Jurkat, Clone E6-1 (cell line): ENCODE data around the gene SYK.

Source experiments
- DNase-seq: peaks from one replicate; pipeline ENCODE4 v3.0.0-alpha.2; 2011; ENCODE audit warnings: low read depth, low spot score
- H3K4me3 ChIP-seq: 2 replicates; pipeline ENCODE4 v1.5.1; 2011; ENCODE audit warnings: mild to moderate bottlenecking, low read length, control low read depth, moderate library complexity

Gene SYK

DNA sequence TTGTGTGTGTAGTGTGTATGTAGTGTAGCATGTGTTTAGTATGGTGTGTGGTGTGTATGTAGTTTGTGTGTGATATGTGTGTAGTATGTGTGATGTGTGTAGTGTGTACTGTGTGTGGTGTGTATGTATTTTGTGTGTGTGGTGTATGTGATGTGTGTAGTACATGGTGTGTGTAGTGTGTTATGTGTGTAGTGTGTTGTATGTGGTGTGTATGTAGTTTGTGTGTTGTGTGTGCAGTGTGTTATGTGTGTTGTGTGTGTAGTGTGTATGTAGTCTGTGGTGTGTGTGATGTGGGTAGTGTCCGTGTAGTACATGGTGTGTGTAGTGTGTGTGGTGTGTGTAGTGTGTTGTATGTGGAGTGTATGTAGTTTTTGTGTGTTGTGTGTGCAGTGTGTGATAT, 40.0 kb downstream of the SYK start:
- no peak for DNase-seq
- H3K4me3 ChIP-seq, result no peak overlapping the region

DNA sequence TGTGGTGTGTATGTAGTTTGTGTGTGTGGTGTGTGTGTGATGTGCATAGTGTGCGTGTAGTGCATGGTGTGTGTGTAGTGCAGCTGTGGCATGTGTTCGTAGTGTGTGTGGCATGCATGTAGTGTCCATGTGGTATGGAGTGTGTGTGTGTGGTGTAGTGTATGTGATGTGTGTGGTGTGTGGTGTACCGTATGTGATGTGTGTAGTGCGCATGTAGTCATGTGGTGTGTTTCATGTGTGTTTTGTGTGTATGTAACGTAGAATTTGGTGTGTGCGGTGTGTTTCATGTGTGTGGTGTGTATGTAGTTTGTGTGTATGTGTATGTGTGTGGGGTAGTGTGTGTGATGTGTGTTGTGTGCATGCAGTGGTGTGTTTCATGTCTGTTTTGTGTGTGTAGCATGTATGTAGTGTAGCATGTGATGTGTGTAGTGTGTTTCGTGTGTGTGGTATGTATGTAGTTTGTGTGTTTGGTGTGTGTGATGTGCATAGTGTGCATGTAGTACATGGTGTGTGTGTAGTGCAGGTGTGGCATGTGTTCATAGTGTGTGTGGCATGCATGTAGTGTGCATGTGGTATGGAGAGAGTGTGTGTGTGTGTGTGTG, 40.7 kb downstream of the SYK start:
- H3K4me3 ChIP-seq, result no peak overlapping the region

DNA sequence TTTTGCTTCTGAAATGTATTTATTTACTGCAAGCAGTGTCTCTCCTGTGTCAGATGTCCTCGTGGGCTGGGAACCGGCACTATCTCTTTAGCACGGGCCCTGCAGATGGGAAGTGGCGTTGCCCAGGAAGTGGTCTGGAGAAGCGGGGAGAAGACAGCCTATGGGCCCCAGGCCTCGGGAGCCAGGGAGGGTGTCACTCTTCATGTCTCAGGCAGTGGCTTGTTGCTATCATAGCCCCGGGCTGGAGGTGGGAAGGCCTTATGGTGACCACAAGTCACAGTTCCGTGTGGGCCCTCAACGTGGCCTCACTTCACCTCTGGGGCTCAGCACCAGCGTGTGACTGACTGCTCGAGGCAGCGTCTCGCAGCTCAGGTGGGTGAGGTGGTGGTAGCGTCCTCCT, 41.4 kb downstream of the SYK start:
- DNase-seq, result peak; percentile 59
- no peak overlapping the region for H3K4me3 ChIP-seq

More for the DNA sequence above, 40.7 kb downstream of the SYK start:
- no peak for DNase-seq

DNA sequence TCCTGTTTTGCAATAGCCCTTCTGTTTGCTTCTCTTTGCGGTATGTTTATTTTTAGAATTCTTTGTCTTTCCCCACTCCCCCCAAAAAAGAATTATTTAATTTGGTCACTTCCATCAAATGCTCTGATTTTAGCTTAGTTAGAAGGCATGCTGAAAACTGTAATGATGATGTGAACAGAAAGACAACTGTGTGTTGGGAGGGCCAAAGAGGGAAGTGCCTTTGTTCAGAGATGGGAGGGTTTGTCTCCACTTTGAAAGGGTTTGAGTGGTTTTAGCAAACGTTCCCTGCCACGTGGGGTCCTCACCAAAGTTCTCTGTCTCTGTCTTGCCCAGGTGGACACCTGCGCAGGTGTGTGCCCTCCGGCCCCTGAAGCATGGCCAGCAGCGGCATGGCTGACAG, 41.9 kb downstream of the SYK start:
- DNase-seq, result no peak
- no peak overlapping the region for H3K4me3 ChIP-seq

DNA sequence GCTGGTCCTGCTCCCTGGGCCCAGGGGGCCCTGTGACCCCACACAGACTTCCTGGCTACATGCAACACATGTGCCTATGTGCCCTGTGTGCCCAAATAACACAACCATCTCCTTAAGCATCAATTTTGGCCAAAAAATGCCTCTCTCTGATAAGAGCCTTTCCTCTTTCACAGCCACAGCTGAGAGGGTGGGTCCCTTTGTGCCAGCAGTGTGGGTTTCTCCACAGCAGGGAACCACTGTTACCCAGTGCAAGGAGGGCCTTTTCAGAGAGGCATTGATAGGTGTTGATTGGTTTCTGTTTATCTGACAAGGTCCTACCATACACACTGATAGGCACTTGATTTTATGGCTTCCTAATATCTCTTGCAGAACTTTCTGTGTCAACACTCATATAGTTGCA, 42.7 kb downstream of the SYK start:
- no peak for DNase-seq
- H3K4me3 ChIP-seq, result no peak overlapping the region

DNA sequence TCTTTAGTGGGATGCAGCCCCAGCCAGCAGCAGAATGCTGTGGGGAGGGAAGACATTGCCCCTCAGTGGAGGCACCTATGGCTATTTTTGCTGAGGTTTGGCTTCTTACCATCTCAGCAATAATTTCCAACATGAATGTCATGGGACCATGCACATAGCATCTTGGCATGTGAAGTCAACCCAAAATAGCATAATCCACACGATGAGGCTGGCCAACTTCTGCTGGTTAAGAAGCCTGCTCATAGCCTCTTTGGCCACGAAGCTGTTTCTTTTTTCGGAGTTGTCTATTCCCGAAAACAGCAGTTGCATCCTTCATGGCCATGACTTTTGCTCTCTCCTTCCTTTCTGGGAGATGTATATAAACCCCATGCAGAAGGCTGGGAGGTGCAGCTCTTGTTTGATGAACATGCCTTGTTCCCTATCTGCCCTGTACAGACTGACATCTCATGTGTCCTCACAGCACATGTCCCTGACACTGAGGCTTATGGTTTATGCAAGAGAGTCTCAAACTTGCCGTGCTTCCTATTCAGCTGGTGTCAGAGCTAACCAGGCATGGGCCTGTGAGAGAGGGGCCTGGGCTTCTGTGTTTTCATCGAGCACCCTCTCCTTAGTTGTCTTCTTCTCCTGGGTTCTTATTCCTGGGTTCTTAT, 45.3 kb downstream of the SYK start:
- no peak overlapping the region for H3K4me3 ChIP-seq
- no peak for DNase-seq

DNA sequence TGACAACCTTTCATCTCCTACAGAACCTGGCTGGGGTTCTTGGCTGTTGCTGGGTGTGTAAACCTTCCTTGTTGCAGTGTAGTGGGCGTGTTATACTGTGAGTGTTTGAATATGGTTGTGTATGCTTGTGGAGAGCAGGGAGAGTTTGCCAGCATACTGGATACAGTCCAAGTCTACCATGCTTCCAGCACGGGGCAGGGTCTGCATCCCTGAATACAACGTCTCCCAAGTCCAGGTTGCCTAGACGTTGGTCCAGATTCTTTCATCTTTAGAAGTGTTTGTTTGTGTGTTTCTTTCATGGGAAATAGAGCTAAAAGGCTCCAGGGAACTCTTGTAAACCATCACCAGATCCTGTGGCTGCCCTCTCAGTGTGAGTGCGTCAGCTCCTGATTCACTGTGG, 46.4 kb downstream of the SYK start:
- H3K4me3 ChIP-seq, result no peak overlapping the region
- no peak for DNase-seq

DNA sequence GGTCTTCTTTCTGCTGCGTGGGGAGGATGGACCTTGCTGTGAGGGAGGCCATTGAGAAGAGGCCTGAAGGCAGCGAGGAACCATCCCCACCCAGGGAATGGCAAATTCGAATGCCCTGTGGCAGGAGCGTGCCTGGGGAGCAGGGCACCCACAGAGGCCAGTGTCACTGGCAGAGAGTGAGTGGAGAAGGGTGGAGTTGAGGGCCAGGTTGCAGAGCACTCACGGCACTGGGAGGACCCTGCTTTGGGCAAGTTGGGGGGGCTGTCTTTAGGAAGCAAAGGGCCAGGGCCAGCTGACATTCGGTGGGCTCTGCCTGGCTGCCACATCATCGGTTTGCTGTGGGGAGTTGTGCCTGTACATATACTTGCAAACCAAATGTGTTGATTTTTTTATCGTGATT, 47.2 kb downstream of the SYK start:
- DNase-seq, result no peak
- no peak overlapping the region for H3K4me3 ChIP-seq

DNA sequence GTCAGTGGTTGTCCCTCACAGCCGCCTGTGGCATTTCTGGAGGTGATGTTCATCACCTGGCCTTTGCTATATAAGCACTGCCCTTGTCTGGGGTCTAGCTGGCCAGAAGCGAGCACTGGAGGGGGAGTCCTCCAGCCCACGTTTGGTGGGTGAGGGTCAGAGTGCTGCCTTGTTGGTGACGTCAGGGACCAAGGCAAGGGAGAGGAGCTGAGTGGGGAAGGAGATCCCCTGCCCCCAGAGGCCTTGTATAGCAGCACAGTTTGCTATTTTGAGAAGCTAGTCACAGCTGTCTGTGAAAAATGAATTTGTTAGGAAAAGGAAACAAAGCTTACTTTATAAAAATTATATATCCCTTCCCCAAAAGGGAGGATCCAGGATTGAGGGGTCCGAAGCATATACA, 49.8 kb downstream of the SYK start:
- DNase-seq, result no peak
- H3K4me3 ChIP-seq, result no peak overlapping the region

DNA sequence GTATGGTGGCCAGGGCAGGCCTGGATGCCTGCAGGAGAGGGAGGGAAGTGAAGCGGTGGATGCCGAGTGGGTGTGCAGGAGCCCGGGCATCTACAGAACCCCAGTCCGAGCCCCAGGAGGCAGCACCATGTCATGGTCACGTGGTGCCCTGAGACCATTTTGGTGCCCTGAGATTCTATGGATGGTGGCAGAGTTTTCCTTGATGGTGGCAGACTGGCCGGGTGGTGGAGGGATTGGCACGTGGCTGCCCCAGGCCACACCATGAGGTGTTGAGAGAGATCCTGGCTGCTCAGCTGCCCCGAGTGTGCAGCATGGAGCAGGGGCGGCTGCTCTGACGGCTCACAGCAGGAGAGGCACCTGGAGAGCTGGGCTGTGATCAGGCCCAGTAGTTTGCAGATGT, 52.3 kb downstream of the SYK start:
- DNase-seq, result no peak
- no peak overlapping the region for H3K4me3 ChIP-seq

DNA sequence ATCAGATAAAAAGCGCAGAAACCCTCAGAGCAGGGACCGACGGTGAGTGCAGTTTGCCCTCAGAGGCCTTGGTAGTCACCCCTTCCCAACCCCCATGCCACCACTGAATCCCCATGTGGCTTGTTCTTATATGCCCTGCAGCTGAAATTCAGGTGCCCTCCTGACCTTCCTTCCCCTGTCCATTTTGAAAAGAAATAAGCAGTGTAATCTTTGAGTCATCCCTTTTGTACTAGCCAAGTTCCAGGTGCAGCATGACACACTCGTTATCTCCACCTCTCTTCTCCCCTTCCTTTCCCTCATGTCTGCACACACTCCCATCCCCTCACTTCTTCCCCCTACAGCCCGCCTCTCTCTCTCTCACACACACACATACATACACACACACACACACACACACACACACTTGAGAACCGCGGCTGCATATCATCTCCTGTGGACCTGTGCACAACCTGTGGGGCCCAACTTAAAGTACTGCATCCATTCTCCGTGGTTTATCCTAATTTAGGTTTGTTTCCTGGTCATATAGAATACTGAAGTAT, 53.1 kb downstream of the SYK start:
- no peak overlapping the region for H3K4me3 ChIP-seq
- no peak for DNase-seq

DNA sequence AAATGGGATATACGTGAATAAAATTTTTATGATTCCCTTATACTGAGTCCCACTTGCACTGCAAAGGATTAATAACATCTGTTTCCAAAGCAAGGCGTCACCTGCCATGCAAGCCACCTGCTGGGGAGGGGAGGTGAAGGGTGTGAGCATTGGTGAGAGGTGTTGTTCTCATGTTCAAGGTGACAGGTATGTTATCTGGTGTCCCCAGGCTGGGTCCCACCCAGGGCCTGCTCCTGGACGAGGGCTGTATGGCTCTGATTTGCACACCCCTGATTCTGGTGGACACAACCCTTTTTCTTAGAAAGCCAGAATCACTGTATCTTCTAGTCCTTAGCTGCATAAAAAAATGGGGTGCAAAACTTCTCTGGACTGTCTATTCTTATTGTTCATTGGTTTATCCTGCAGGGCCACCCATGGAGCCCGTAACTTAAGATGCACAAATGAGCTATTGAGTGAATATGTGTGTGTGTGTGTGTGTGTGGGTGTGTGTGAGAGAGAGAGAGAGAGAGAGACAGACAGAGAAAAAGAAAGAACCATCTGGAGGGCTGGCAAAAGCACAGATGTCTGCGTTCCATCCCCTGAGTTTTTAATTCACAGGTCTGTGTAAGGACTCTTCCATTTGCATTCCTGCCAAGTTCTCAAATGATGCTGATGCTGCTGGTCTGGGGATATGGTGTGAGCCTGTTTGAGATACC, 53.7 kb downstream of the SYK start:
- DNase-seq, result no peak
- H3K4me3 ChIP-seq, result no peak overlapping the region

DNA sequence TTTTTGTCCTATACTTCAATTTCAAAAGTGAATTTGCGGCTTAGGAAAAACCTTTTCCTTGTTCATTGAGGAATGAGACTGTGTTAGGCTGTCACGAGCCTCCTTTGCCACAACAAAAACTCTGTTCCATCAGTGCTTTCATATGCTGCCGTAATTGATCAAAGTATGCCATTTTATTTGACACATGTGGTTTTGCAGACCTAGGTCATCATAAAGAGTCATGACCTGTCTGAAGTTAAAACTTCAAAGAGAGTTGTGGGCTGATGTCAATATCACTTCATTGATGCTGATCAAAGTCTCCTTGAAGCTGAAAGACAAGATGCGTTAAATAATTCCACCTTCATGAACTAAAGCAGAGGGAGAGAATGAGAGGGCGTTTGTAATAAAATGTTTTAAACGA, 55.5 kb downstream of the SYK start:
- peak; percentile 69 for DNase-seq
- H3K4me3 ChIP-seq, result no peak overlapping the region

DNA sequence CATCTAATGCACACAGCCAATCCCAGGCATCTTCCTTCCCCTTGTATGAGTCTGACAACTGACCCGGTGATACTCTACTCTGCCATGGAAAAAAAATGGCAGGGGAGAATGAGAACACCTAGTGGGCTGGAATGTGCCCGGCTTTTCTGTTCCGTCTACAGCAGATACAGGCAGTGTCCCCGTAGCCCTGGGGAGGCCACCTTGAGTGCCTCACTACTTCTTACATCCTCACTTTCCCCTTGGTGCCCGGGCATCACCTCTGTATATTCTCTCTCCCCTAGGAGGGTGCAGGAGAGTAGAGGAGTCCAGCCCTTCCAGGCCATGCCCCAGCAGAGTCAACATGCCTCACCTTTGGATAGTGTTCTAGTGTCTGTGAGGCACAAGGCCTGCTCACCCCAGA, 56.2 kb downstream of the SYK start:
- DNase-seq, result no peak
- no peak overlapping the region for H3K4me3 ChIP-seq

DNA sequence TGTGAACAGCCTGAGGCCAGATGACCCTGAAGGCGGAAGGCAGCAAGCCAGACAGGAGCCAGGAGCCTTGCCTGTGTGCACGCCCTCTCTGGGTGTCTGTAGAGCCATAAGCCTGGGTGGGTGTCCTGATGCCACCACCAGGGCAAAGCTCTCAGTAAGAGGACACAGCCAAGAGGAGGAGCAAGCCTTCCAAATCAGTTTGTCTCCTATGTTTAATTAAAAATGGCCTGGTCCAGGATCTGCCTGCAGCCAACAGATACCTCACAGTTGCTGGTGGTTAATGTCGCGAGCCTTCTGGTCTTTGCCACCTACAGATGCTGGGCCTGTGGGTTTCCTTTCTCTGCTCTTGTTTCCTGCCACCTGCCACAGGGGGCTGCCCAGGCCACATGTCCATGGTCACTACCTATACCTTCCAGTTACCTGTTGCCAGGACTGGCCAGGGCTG, 56.9 kb downstream of the SYK start:
- DNase-seq, result no peak
- no peak overlapping the region for H3K4me3 ChIP-seq

DNA sequence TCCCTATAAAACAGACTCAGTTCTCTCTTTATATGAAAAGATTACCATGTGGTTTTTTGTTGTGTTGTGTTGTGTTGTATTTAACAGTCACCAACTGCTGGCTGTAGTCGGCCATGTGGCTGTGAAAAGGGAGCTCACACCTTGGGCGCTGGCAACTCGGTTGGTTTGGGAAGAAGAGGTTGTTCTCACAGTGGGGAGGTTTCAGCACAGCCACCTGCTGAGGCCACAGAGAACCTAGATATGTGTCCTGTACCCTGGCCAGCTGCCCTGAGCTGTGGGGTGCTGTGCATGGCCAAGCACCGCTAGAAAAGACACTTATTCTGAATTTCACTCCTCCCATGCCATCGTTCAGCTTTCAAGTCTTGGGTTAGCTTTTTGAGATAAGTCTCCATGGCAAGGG, 58.8 kb downstream of the SYK start:
- no peak overlapping the region for H3K4me3 ChIP-seq
- DNase-seq, result no peak

DNA sequence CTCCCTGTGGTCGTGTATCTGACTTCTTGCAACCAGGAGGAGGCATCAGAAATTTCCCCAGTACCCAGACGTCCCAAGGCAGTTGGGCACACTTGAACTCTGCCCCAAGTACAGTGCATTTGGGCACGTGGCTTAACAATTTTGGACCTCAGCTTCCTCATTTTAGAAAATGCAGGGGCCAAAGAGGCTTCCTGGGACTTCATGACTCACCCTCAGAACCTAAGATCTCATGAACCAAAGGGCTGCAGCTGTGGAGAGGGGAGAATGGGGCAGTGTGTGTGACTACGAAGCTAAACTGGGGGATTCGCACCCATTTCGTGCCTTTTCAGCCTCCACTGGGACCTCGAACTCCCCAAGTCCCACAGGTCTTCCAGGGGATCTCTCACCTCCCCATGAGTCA, 59.2 kb downstream of the SYK start:
- DNase-seq, result no peak

DNA sequence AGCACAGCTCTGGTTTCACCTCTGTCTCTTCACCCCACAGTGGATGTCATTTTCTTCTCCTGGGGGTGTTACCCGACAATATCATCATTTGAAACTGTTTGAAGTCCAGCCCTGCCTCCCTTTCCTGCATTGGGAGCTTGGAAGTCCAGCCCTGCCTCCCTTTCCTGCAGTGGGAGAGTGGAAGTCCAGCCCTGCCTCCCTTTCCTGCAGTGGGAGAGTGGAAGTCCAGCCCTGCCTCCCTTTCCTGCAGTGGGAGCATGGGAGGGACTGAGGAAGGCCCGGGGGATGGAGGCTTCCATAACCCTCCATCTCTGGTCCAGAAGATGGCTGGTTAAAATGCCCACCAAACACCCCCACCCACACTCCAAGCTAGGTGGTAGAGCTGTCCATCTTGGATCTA, 59.8 kb downstream of the SYK start:
- H3K4me3 ChIP-seq, result no peak overlapping the region
- DNase-seq, result no peak

More for the DNA sequence above, 59.2 kb downstream of the SYK start:
- no peak overlapping the region for H3K4me3 ChIP-seq

DNA sequence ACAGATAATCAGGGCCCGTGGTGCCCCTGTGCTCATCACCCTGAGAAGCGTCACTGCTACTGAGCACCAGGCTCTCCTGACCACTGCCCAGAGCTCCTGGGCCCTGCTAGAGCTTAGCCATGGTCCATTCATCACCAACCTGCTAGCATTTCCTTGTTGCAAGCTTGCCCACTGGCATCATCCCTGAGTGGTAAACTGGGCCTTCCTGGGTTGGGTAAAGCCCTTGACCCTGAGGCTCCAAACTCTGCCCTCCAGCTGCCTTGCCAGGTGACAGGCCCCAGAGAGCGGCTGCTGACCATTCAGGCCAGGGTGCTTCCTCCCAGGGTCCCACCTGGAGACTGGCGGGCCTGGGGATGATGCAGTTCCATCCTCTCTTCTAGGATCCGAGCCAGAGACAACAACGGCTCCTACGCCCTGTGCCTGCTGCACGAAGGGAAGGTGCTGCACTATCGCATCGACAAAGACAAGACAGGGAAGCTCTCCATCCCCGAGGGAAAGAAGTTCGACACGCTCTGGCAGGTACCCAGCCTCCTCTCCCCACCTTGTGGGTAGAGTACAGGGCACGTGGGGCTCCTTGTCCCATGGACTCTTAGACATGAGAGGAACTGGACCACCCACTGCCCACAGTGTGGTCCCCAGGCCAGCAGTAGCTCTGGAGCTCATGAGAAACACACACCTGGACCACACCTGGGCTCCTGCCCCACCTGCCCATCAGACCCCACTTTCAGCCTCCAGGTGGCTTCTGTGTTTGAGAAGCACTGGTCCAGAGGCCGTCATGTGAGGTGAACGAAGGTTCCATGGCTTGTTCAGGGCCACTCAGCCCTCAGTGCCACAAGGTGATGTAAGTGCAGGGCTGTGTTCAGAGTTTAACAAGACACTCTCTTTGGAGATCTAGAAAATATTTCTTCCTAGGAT, 60.5 kb downstream of the SYK start:
- DNase-seq, result no peak

More for the DNA sequence above, 60.5 kb downstream of the SYK start:
- no peak overlapping the region for H3K4me3 ChIP-seq
